ENCODE measurements around the gene ICAM5.

- TF ChIP-seq CTCF (IDR thresholded peaks at IDR 0.05; ENCODE audit: insufficient read depth, low read length, poor library complexity, severe bottlenecking) (no peak), EZH2phosphoT487 (conservative IDR thresholded peaks at IDR 0.05; ENCODE audit: low read length) (no peak)
These were observed 6.3 kb upstream of the ICAM5 start for GRCh38 chr19:10283301-10284064.

Measured in SU-DHL-6 (cell line).